Neural progenitor cell (in vitro differentiated cells): ENCODE results near the gene ACVR1C. TPM values are rescaled to one million over a fixed set of nuclear protein-coding genes. Genes with fewer than 3 reads are reported as not detected.

Source experiments
- DNase-seq: peaks from one replicate; pipeline ENCODE4 v3.0.0-alpha.2; 2016; ENCODE audit warnings: low spot score
- H2AFZ ChIP-seq: fragments of 200-600 bp; sonication (generic); replicated peaks from 2 replicates; pipeline ENCODE4 v1.6.1; 2016; ENCODE audit warnings: antibody characterized with exemption
- H3F3A ChIP-seq: fragments of 200-600 bp; sonication (generic); 2 replicates; pipeline ENCODE4 v1.6.1; 2016; ENCODE audit warnings: antibody characterized with exemption, low read depth
- H3K27ac ChIP-seq: fragments of 200-600 bp; sonication (generic); 2 replicates; pipeline ENCODE4 v1.5.1; 2016; ENCODE audit warnings: mild to moderate bottlenecking
- H3K27me3 ChIP-seq: fragments of 200-600 bp; sonication (generic); 2 replicates; pipeline ENCODE4 v1.6.1; 2016; ENCODE audit warnings: mild to moderate bottlenecking, moderate library complexity
- H3K36me3 ChIP-seq: fragments of 200-600 bp; sonication (generic); 2 replicates; pipeline ENCODE4 v1.5.1; 2016
- H3K4me1 ChIP-seq: fragments of 200-600 bp; sonication (generic); 2 replicates; pipeline ENCODE4 v1.6.1; 2016; ENCODE audit warnings: mixed run types
- H3K4me2 ChIP-seq: fragments of 200-600 bp; sonication (generic); 2 replicates; pipeline ENCODE4 v1.6.1; 2016
- H3K4me3 ChIP-seq: fragments of 200-600 bp; sonication (generic); 2 replicates; pipeline ENCODE4 v1.5.1; 2016
- H3K79me2 ChIP-seq: fragments of 200-600 bp; sonication (generic); 2 replicates; pipeline ENCODE4 v1.6.1; 2016; ENCODE audit warnings: low read depth
- H3K9ac ChIP-seq: fragments of 200-600 bp; sonication (generic); 2 replicates; pipeline ENCODE4 v1.6.1; 2016
- H3K9me3 ChIP-seq: fragments of 200-600 bp; sonication (generic); 2 replicates; pipeline ENCODE4 v1.5.1; 2016; ENCODE audit warnings: low read depth
- H4K20me1 ChIP-seq: fragments of 200-600 bp; sonication (generic); 2 replicates; pipeline ENCODE4 v1.6.1; 2016; ENCODE audit warnings: low read depth
- H3K27ac Mint-ChIP-seq: 3 replicates; pipeline ENCODE4 v1.8.0; 2021; ENCODE audit warnings: mixed read lengths
- H3K27me3 Mint-ChIP-seq: 2 replicates; pipeline ENCODE4 v1.8.0; 2022; ENCODE audit warnings: low read depth, mild to moderate bottlenecking, inconsistent platforms, moderate library complexity, mixed read lengths; ENCODE audit not compliant: insufficient read depth
- H3K36me3 Mint-ChIP-seq: 3 replicates; pipeline ENCODE4 v1.8.0; 2021; ENCODE audit warnings: mixed read lengths
- H3K4me1 Mint-ChIP-seq: 3 replicates; pipeline ENCODE4 v1.8.0; 2021; ENCODE audit warnings: mixed read lengths
- H3K4me3 Mint-ChIP-seq: 3 replicates; pipeline ENCODE4 v1.8.0; 2021; ENCODE audit warnings: mild to moderate bottlenecking, moderate library complexity, mixed read lengths
- H3K9me3 Mint-ChIP-seq: 3 replicates; pipeline ENCODE4 v1.8.0; 2020; ENCODE audit warnings: mixed read lengths
- CTCF ChIP-seq: fragments of 200-600 bp; sonication (generic); IDR thresholded peaks from 2 replicates; pipeline ENCODE4 v1.5.1; 2017; ENCODE audit warnings: antibody characterized with exemption, mild to moderate bottlenecking
- EZH2 ChIP-seq: fragments of 200-600 bp; sonication (generic); IDR thresholded peaks from 2 replicates; pipeline ENCODE4 v1.6.1; 2017; ENCODE audit warnings: antibody characterized with exemption, mild to moderate bottlenecking, moderate library complexity
- EZH2phosphoT487 ChIP-seq: fragments of 200-600 bp; sonication (generic); IDR thresholded peaks from 2 replicates; pipeline ENCODE4 v1.6.1; 2017; ENCODE audit warnings: antibody characterized with exemption
- total RNA-seq: library from RNA; depleted of rRNA; stranded (reverse); fragments of >200 nt; gene quantifications from 2 replicates; pipeline ENCODE4 v1.2.3, GENCODE V29; 2015; ENCODE audit warnings: low replicate concordance

Gene ACVR1C
- total RNA-seq, 1 donor from 2014 or later, result 3.0 TPM

- H3K9me3 Mint-ChIP-seq, result no peaks in the 10 kb centered on the region
- H3K4me3 Mint-ChIP-seq, result no peak overlapping the region
- DNase-seq, result no peak
- H3K4me1 Mint-ChIP-seq, result no peaks in the 10 kb centered on the region
- H3F3A ChIP-seq, result no peaks in the 10 kb centered on the region
- H3K36me3 Mint-ChIP-seq, result no peaks in the 10 kb centered on the region
- no peak overlapping the region for H3K4me2 ChIP-seq
- no peak overlapping the region for H3K4me3 ChIP-seq
- H2AFZ ChIP-seq, result no peak overlapping the region
- no peaks in the 10 kb centered on the region for H3K4me1 ChIP-seq
- no peak overlapping the region for H3K9ac ChIP-seq
- no peaks in the 10 kb centered on the region for H3K9me3 ChIP-seq
- H3K27ac Mint-ChIP-seq, result no peak overlapping the region
- H3K36me3 ChIP-seq, result no peaks in the 10 kb centered on the region
- no peaks in the 10 kb centered on the region for H3K27me3 ChIP-seq
- TF ChIP-seq EZH2, result no peak
- no peak for TF ChIP-seq CTCF
- TF ChIP-seq EZH2phosphoT487, result no peak
- no peak overlapping the region for H3K27ac ChIP-seq
- peaks cover 2% of the 10 kb centered on the region for H3K27me3 Mint-ChIP-seq
- no peaks in the 10 kb centered on the region for H3K79me2 ChIP-seq
- H4K20me1 ChIP-seq, result no peaks in the 10 kb centered on the region
Measured at GRCh38 chr2:157480182-157480961, 148.3 kb downstream of the ACVR1C start.

- H3K36me3 Mint-ChIP-seq, result no peaks in the 10 kb centered on the region
Measured at GRCh38 chr2:157479081-157480027, 149.3 kb downstream of the ACVR1C start.

GRCh38 chr2:157477919-157478318, 150.7 kb downstream of the ACVR1C start:
- Histone ChIP-seq H3K27me3 (no peaks in the 10 kb centered on the region), H3K36me3 (no peaks in the 10 kb centered on the region), H3K9me3 (no peaks in the 10 kb centered on the region), H3K4me3 (no peak overlapping the region), H4K20me1 (no peaks in the 10 kb centered on the region), H3F3A (no peaks in the 10 kb centered on the region), H3K9ac (no peak overlapping the region), H3K4me1 (no peaks in the 10 kb centered on the region), H3K4me2 (no peak overlapping the region), H3K27ac (no peak overlapping the region), H2AFZ (no peak overlapping the region), H3K79me2 (no peaks in the 10 kb centered on the region)
- no peak for TF ChIP-seq EZH2phosphoT487
- TF ChIP-seq CTCF, result no peak
- TF ChIP-seq EZH2, result no peak
- Mint-ChIP-seq H3K4me3 (no peak overlapping the region), H3K4me1 (no peaks in the 10 kb centered on the region), H3K9me3 (no peaks in the 10 kb centered on the region), H3K36me3 (no peaks in the 10 kb centered on the region), H3K27me3 (no peaks in the 10 kb centered on the region), H3K27ac (no peak overlapping the region)
- DNase-seq, result no peak

More at GRCh38 chr2:157479081-157480027, 149.3 kb downstream of the ACVR1C start:
- Histone ChIP-seq H3K4me1 (no peaks in the 10 kb centered on the region), H3K36me3 (no peaks in the 10 kb centered on the region), H3K9me3 (no peaks in the 10 kb centered on the region), H3K27me3 (no peaks in the 10 kb centered on the region), H3K79me2 (no peaks in the 10 kb centered on the region), H3K4me2 (no peak overlapping the region), H3F3A (no peaks in the 10 kb centered on the region), H3K9ac (no peak overlapping the region), H3K4me3 (no peak overlapping the region), H4K20me1 (no peaks in the 10 kb centered on the region), H3K27ac (no peak overlapping the region), H2AFZ (no peak overlapping the region)
- no peaks in the 10 kb centered on the region for H3K4me1 Mint-ChIP-seq
- TF ChIP-seq CTCF, result no peak
- no peak for TF ChIP-seq EZH2
- no peak for DNase-seq
- peaks cover 2% of the 10 kb centered on the region for H3K27me3 Mint-ChIP-seq
- no peak overlapping the region for H3K4me3 Mint-ChIP-seq
- H3K27ac Mint-ChIP-seq, result no peak overlapping the region
- H3K9me3 Mint-ChIP-seq, result no peaks in the 10 kb centered on the region
